Testis (tissue), 3 donors: ENCODE data around the gene INPP5A. TPM values are rescaled to one million over a fixed set of nuclear protein-coding genes. Genes with fewer than 3 reads are reported as not detected.

Experiments
- DNase-seq: peaks from one replicate; pipeline ENCODE4 v3.0.0-alpha.2; 2019
- H3K27ac ChIP-seq, 2 donors: fragments of 200-600 bp; sonication (generic); one replicate each; pipeline ENCODE4 v1.5.1; 2019
- H3K27me3 ChIP-seq: fragments of 200-600 bp; sonication (generic); one replicate; pipeline ENCODE4 v1.5.1; 2019
- H3K36me3 ChIP-seq: fragments of 200-600 bp; sonication (generic); one replicate; pipeline ENCODE4 v1.5.1; 2017; ENCODE audit warnings: low read depth; ENCODE audit errors: missing control alignments
- H3K4me1 ChIP-seq: fragments of 200-600 bp; sonication (generic); one replicate; pipeline ENCODE4 v1.5.1; 2019
- H3K4me3 ChIP-seq, 2 donors: fragments of 200-600 bp; sonication (generic); one replicate each; pipeline ENCODE4 v1.5.1; 2017 to 2019
- H3K9me3 ChIP-seq: fragments of 200-600 bp; sonication (generic); one replicate; pipeline ENCODE4 v1.5.1; 2017
- CTCF ChIP-seq, 3 experiments: fragments of 450-650 bp in 2 of 3; fragments of 200-600 bp in 1 of 3; sonication (generic) in 1 of 3; IDR thresholded peaks; one replicate each; pipeline ENCODE4 v1.5.1; 2016 to 2019; ENCODE audit warnings: antibody characterized with exemption in 3 of 3, mild to moderate bottlenecking in 2 of 3, moderate library complexity in 1 of 3
- POLR2A ChIP-seq: fragments of 450-650 bp; IDR thresholded peaks from one replicate; pipeline ENCODE4 v1.6.1; 2017; ENCODE audit warnings: antibody characterized with exemption, mild to moderate bottlenecking, moderate library complexity
- WGBS, 2 donors: methylation state at CpG; one replicate each; pipeline ENCODE4 v1.1.5; 2018; 5-methylcytosine and 5-hydroxymethylcytosine counted together
- intact Hi-C: fragments of 100-400 bp; cut with DNase I; formaldehyde crosslinking; loops from one replicate; pipeline ENCODE4 v1.15.1; 2023; ENCODE audit warnings: low total_unique reads
- polyA plus RNA-seq: library from polyadenylated mRNA; stranded (reverse); fragments of 350-450 nt; fragmentation: Illumina TruSeq; extraction: RNeasy Lipid Tissue Mini Kit (QIAGEN cat#74804); gene quantifications from one replicate; pipeline ENCODE4 v1.2.3, GENCODE V29; 2014; ENCODE audit warnings: low read depth, low replicate concordance; ENCODE audit not compliant: insufficient read depth
- total RNA-seq, 2 donors: library from RNA; depleted of rRNA; stranded (reverse); fragments of >200 nt; gene quantifications; one replicate each; pipeline ENCODE4 v1.2.3, GENCODE V29; 2016

The INPP5A gene
- total and polyA plus RNA-seq, 3 donors from 2014 or later = 54.1 to 103 (median 73.0) TPM

- Histone ChIP-seq H3K4me1 (no peaks in the 10 kb centered on the region), H3K4me3 (no peak overlapping the region), H3K36me3 (no peaks in the 10 kb centered on the region), H3K9me3 (no peaks in the 10 kb centered on the region), H3K27me3 (no peaks in the 10 kb centered on the region), H3K27ac (no peak overlapping the region)
- 87 to 89% methylated on average over 6 of the region's 6 CpGs for WGBS, 2 donors
- DNase-seq = no peak
- intact Hi-C loops = no loop called here
- TF ChIP-seq POLR2A (no peak), CTCF (IDR thresholded peaks at IDR 0.05) (no peak)
Observed at GRCh38 chr10:132712743-132713142, 175.2 kb downstream of the INPP5A start.

- intact Hi-C loops = no loop called here
- H3K4me3 ChIP-seq = no peak overlapping the region
- 74 to 78% methylated on average over 4 to 29 of the region's 29 CpGs for WGBS, 2 donors
- no peak overlapping the region for H3K27ac ChIP-seq
- no peaks in the 10 kb centered on the region for H3K36me3 ChIP-seq
- no peaks in the 10 kb centered on the region for H3K4me1 ChIP-seq
- H3K27me3 ChIP-seq = no peaks in the 10 kb centered on the region
- no peak for DNase-seq
- H3K9me3 ChIP-seq = no peaks in the 10 kb centered on the region
- TF ChIP-seq POLR2A (no peak), CTCF (IDR thresholded peaks at IDR 0.05) (no peak)
Observed at GRCh38 chr10:132713421-132714095, 176.0 kb downstream of the INPP5A start.

- no peaks in the 10 kb centered on the region for H3K4me1 ChIP-seq
- WGBS, 2 donors = 49 to 65% methylated on average over 15 to 48 of the region's 48 CpGs
- H3K9me3 ChIP-seq = no peaks in the 10 kb centered on the region
- H3K27ac ChIP-seq = no peak overlapping the region
- no peak for TF ChIP-seq CTCF (IDR thresholded peaks at IDR 0.05)
- TF ChIP-seq POLR2A = no peak
- no peak overlapping the region for H3K4me3 ChIP-seq
- intact Hi-C loops = no loop called here
- no peak for DNase-seq
- no peaks in the 10 kb centered on the region for H3K36me3 ChIP-seq
- H3K27me3 ChIP-seq = no peaks in the 10 kb centered on the region
Observed at GRCh38 chr10:132714096-132714985, 176.8 kb downstream of the INPP5A start.

- H3K27me3 ChIP-seq = no peaks in the 10 kb centered on the region
- intact Hi-C loops = no loop called here
- no peaks in the 10 kb centered on the region for H3K4me1 ChIP-seq
Observed at GRCh38 chr10:132714986-132715775, 177.6 kb downstream of the INPP5A start.

More at GRCh38 chr10:132714986-132715775, 177.6 kb downstream of the INPP5A start:
- Histone ChIP-seq H3K9me3 (no peaks in the 10 kb centered on the region), H3K27ac (no peak overlapping the region), H3K4me3 (no peak overlapping the region), H3K36me3 (no peaks in the 10 kb centered on the region)
- no peak for DNase-seq
- 88 to 92% methylated on average over 21 to 24 of the region's 24 CpGs for WGBS, 2 donors
- TF ChIP-seq POLR2A = no peak
- TF ChIP-seq CTCF (IDR thresholded peaks at IDR 0.05) = no peak
